Iris pigment epithelial cell (primary cell): ENCODE data around the gene CIPC.
A peak's percentile ranks its signal among the peaks of the same experiment; 100 is the strongest.

Experiments used
- DNase-seq: peaks from one replicate; pipeline ENCODE4 v3.0.0-alpha.2; 2011; ENCODE audit warnings: low read depth

CIPC gene

GRCh38 chr14:77071938-77072388 lies 26.1 kb upstream of the CIPC start:
- DNase-seq = peak; percentile 59

- no peak for DNase-seq
Measured at GRCh38 chr14:77074969-77075368, 23.1 kb upstream of the CIPC start.

GRCh38 chr14:77076113-77076631 lies 21.9 kb upstream of the CIPC start:
- peak; percentile 72 for DNase-seq

GRCh38 chr14:77077040-77077439 lies 21.0 kb upstream of the CIPC start:
- DNase-seq = no peak

- DNase-seq = no peak
Measured at GRCh38 chr14:77082356-77082755, 15.7 kb upstream of the CIPC start.

- DNase-seq = no peak
Measured at GRCh38 chr14:77083082-77083481, 15.0 kb upstream of the CIPC start.

- DNase-seq = no peak
Measured at GRCh38 chr14:77084985-77085384, 13.1 kb upstream of the CIPC start.

- DNase-seq = no peak
Measured at GRCh38 chr14:77085538-77085937, 12.5 kb upstream of the CIPC start.

- peak; percentile 77 for DNase-seq
Measured at GRCh38 chr14:77086017-77086727, 11.9 kb upstream of the CIPC start.

GRCh38 chr14:77086951-77087350 lies 11.1 kb upstream of the CIPC start:
- DNase-seq = no peak

GRCh38 chr14:77087631-77088030 lies 10.4 kb upstream of the CIPC start:
- DNase-seq = no peak

GRCh38 chr14:77088219-77088618 lies 9.8 kb upstream of the CIPC start:
- DNase-seq = no peak

GRCh38 chr14:77088645-77089044 lies 9.4 kb upstream of the CIPC start:
- DNase-seq = no peak

GRCh38 chr14:77091518-77091917 lies 6.5 kb upstream of the CIPC start:
- no peak for DNase-seq

GRCh38 chr14:77092676-77093075 lies 5.4 kb upstream of the CIPC start:
- no peak for DNase-seq

- peak; percentile 78 for DNase-seq
Measured at GRCh38 chr14:77094672-77095284, 3.3 kb upstream of the CIPC start.

GRCh38 chr14:77097006-77097699 lies 905 bp upstream of the CIPC start:
- DNase-seq = peak; percentile 49

- no peak for DNase-seq
Measured at GRCh38 chr14:77098529-77099353, 683 bp downstream of the CIPC start.

GRCh38 chr14:77099425-77100167 lies 1.5 kb downstream of the CIPC start:
- peak; percentile 81 for DNase-seq

- DNase-seq = peak; percentile 26
Measured at GRCh38 chr14:77100961-77101360, 2.9 kb downstream of the CIPC start.

GRCh38 chr14:77102154-77102553 lies 4.1 kb downstream of the CIPC start:
- DNase-seq = no peak
